Stimulated activated CD8-positive, alpha-beta memory T cell treated with anti-CD3 and anti-CD28 coated beads, Interleukin-7, amount 100 ng/mL, for 4 hours (primary cell): ENCODE results near the gene IMPA2.
"Not testable (repeated sequence)": the region's sequence is repeated elsewhere in the genome, so short reads cannot be mapped to it uniquely, and the experiment has no call there.

Experiments
- DNase-seq, 2 donors: peaks; one replicate each; pipeline ENCODE4 v3.0.0-alpha.2; 2020; ENCODE audit warnings: low read depth in 2 of 2

The IMPA2 gene

GRCh38 chr18:11962597-11962996 lies 18.7 kb upstream of the IMPA2 start:
- no peak for DNase-seq

GRCh38 chr18:11963991-11964484 lies 17.3 kb upstream of the IMPA2 start:
- no peak for DNase-seq

- DNase-seq = no peak
Observed at GRCh38 chr18:11969904-11970835, 11.1 kb upstream of the IMPA2 start.

DNA sequence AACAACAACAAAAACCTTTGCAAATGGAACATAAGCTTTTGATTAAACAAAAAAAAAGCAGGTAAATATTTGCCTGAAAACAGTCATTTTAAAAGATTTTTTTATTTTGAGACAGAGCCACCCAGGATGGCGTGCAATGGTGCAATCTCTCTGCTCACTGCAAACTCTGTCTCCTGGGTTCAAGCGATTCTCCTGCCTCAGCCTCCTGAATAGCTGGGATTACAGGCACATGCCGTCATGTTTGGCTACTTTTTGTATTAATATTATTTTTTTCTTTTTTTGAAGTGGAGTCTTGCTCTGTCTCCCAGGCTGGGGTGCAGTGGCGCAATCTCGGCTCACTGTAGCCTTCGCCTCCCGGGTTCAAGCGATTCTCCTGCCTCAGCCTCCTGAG lies 10.5 kb upstream of the IMPA2 start:
- DNase-seq = not testable (repeated sequence)

GRCh38 chr18:11972371-11973174 lies 8.7 kb upstream of the IMPA2 start:
- DNase-seq = no peak

- no peak for DNase-seq
Observed at GRCh38 chr18:11974741-11975325, 6.5 kb upstream of the IMPA2 start.

DNA sequence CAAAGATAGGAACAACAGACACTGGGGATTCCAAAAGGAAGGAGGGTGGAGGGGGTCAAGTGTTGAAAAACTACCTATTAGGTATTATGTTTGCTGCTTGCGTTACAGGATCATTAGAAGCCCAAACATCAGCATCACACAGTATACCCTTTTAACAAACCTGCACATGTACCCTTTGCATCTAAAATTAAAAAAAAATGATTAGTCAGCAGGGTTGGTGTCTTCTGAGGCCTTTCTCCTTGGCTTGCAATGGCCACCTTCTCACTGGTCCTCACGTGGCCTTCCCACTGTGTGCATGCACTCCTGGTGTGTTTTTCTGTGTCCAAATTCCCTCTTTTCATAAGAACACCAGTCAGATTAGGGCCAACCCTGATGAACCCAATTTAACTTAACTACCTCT lies 5.6 kb upstream of the IMPA2 start:
- DNase-seq = no peak

- DNase-seq = no peak
Observed at GRCh38 chr18:11976315-11977152, 4.8 kb upstream of the IMPA2 start.

- no peak for DNase-seq
Observed at GRCh38 chr18:11977153-11977466, 4.2 kb upstream of the IMPA2 start.

- no peak for DNase-seq
Observed at GRCh38 chr18:11978956-11979355, 2.4 kb upstream of the IMPA2 start.

- DNase-seq = no peak
Observed at GRCh38 chr18:11980163-11980493, 1.2 kb upstream of the IMPA2 start.

DNA sequence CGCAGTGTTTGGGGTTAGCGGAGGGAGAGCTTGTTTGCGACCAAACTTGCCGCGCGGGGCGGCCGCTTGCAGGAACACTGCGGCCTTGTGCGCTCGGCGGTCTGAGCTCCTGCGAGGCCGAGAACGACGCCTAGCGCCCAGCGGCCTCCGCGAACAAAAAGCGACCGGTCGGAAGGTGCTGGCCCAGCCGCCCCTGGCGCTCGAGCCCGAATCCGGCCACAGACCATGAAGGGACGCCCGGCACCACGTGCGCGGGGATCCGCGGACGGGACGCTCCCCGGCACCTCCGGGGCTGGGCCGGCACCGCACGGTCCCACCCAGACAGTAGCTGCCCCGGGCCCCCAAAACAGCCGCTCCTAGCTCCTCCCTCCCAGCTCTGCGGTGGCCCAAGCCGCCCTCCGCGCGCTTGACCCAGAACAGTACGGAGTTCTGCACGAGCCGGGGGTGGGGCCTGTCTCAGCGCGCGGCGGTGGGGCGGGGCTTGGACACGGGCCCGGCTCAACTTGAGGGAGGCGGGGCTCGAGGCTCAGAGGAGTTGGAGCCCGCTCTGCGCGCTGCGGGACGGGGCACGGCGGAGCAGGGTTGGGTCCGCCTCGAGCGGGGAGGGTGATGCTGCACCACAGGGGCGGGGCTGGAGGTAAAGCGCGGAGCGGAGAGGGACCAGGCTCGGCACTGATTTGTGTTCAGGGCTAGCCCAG lies 664 bp upstream of the IMPA2 start:
- peak in 1 of 2 donors; percentile 93 for DNase-seq

GRCh38 chr18:11981543-11982366 lies 448 bp downstream of the IMPA2 start:
- peak in 1 of 2 donors; percentile 8 for DNase-seq

- no peak for DNase-seq
Observed at GRCh38 chr18:11982981-11983380, 1.7 kb downstream of the IMPA2 start.

DNA sequence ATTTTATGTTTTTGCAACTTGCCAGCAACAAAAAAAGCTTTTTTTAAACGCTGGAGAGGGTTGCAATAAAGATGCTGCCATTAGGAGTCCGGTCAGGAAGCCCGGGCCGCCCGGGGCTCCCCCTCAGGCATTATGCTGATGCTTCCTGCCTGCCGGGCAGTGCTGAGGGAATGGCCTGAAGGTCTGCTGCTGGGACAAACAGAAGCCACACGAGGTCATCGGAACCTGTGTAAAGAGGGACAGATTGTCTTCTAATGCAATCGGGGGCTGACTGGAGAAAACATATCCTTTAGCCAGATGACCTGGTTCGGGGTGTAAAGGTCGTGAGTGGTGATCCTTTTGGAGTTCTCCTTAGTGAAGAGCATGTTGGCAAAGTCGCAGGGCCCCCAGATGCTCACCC lies 2.3 kb downstream of the IMPA2 start:
- DNase-seq = no peak

DNA sequence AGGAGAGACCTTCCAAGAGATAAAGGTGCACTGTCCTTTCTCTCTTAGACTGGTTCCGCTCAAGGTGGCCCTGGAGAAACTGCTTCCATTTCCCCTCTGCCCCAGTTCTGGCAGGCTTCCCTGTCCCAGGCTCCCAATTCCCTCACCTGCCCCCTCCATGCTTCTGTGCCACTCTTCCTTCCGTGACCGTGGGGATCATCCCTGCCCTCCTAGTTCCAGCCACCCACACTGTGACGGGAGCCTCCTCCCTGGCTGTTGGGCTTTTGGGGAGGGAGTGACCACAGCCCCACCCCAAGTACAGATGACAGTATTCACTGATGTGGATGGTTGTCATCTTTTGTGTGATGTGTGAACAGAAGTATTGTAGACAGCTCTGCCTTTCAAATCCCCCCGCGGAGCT lies 2.8 kb downstream of the IMPA2 start:
- DNase-seq = no peak

GRCh38 chr18:11985586-11985985 lies 4.3 kb downstream of the IMPA2 start:
- no peak for DNase-seq

- no peak for DNase-seq
Observed at GRCh38 chr18:11986061-11986460, 4.8 kb downstream of the IMPA2 start.

DNA sequence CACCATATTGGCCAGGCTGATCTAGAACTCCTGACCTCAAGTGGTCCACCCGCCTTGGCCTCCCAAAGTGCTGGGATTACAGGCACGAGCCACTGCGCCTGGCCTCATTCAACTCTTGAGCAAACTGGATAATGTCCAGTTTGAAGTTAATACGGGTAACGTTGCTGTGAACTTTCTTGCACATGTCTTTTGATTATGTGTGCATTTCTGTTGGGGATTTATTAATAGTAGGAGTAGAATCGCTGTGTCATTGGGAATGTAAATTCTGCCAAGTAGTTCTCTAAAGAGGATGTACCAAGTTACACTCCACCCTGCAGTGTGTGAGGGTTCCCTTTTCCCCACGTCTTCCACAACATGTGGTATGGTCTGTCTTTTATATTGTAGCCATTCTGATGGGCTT lies 6.2 kb downstream of the IMPA2 start:
- no peak for DNase-seq

DNA sequence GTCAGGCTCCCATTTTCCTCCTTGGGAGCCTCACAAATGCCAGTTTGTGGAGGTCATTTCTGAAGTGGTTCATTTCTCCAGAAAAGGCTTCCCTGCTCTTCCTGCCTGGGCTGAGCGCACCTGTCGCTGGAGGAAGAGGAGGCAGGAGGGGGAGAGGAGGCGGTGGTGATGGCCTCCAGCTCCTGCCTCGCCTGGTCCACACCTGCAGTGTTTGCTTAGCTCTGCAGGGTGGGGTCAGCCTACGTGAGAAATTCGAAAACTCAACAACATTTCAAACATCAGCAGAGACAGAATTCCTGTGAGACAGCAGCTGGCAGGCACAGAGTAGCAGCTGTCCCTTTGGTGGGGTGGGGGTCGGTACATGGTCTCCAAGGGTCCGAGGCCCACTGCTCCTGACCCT lies 7.9 kb downstream of the IMPA2 start:
- DNase-seq = no peak
